Activated CD4-positive, alpha-beta T cell treated with anti-CD3 and anti-CD28 coated beads for 36 hours (primary cell): Measurements from ENCODE around the gene WNK1. TPM values are rescaled to one million over a fixed set of nuclear protein-coding genes. Genes with fewer than 3 reads are reported as not detected.

Experiments used
- ATAC-seq: fragments of 200-7000 bp; cut with Tn5 transposase; one replicate; pipeline ENCODE4 v1.10.0; 2021; ENCODE audit warnings: mild to moderate bottlenecking, moderate library complexity
- CTCF ChIA-PET: fragments of 350-600 bp; sonication (Branson Sonifier 250); formaldehyde crosslinking; loops from one replicate; lab custom pipeline; 2021; ENCODE audit warnings: antibody characterized with exemption; lab: Charles Lee
- POLR2A ChIA-PET: fragments of 350-600 bp; sonication (Branson Sonifier 250); formaldehyde crosslinking; loops from one replicate; lab custom pipeline; 2021; ENCODE audit warnings: antibody characterized with exemption, inconsistent platforms; lab: Charles Lee
- DNase-seq: peaks from one replicate; pipeline ENCODE4 v3.0.0-alpha.2; 2020
- H3K27ac Mint-ChIP-seq: one replicate; pipeline ENCODE4 v1.8.0; 2021; ENCODE audit warnings: mixed read lengths
- H3K27me3 Mint-ChIP-seq: one replicate; pipeline ENCODE4 v1.8.0; 2021; ENCODE audit warnings: mixed read lengths
- H3K36me3 Mint-ChIP-seq: one replicate; pipeline ENCODE4 v1.8.0; 2021; ENCODE audit warnings: low read depth, mixed read lengths
- H3K4me1 Mint-ChIP-seq: one replicate; pipeline ENCODE4 v1.8.0; 2021; ENCODE audit warnings: mixed read lengths
- H3K4me3 Mint-ChIP-seq: one replicate; pipeline ENCODE4 v1.8.0; 2021; ENCODE audit warnings: mild to moderate bottlenecking, moderate library complexity, mixed read lengths
- H3K9me3 Mint-ChIP-seq: one replicate; pipeline ENCODE4 v1.8.0; 2021; ENCODE audit warnings: low read depth, mixed read lengths
- intact Hi-C, 2 experiments: fragments of 100-400 bp; cut with DNase I in 1 of 2; cut with micrococcal nuclease in 1 of 2; formaldehyde crosslinking; loops; one replicate each; pipeline versions ENCODE4 v1.14.2 to v1.15.1; 2022 to 2024; cut with DNase I, micrococcal nuclease
- total RNA-seq, 2 experiments: library from RNA; stranded (reverse); gene quantifications; one replicate each; pipeline ENCODE4 v1.2.3, GENCODE V29; 2021

WNK1 gene
- total RNA-seq, 2 experiments from 2014 or later = 127 to 147 TPM

DNA sequence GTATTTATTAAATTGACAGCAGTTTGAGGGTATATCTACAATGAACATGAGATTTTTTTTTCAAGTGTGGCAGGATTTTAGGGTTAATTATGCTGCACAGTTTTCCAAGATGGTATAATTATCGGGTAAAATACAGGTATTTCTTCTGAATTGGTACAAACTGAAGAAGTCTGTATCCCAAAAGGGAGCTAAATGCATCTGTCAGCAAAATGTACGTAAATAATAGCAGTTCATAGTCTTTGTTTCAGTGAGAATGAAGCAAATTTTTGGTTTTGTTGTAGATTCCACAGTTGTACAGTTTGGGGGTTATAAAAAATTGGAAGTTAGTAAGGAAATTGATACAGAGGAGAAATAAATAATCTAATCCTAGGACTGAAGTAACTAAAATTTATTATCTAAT is 133.8 kb downstream of the WNK1 start:
- Mint-ChIP-seq H3K9me3 (no peaks in the 10 kb centered on the region), H3K27me3 (no peaks in the 10 kb centered on the region), H3K36me3 (peaks cover 47% of the 10 kb centered on the region), H3K4me1 (peaks cover 3% of the 10 kb centered on the region), H3K27ac (no peak overlapping the region), H3K4me3 (no peak overlapping the region)
- intact Hi-C loops = no loop called here
- ATAC-seq (no peak), DNase-seq (no peak)
- POLR2A ChIA-PET = no interaction called here
- CTCF ChIA-PET = interaction anchor here (0.6 to 1.3 kb wide), 3 partner anchors 12 to 312 kb away, joined by 3 to 4 read pairs (median 3); no protein-coding TSS in a partner anchor

DNA sequence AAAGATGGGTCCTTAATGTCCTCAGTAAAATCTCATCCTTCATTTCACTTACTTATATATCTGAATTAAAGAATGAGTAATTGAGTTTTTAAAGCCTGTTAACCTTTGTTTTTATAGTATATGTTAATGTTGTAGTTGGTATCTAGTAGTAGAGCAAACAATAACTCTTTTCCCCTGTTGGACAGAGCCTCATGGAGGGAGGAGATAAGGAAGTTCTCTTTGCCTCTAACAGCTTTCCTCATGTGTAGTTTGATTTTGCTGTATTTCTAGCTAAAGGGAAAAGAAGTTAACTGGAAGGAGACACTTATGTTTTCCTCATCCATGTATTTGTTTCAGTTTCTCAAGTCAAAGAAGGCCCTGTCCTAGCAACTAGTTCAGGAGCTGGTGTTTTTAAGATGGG is 141.8 kb downstream of the WNK1 start:
- H3K36me3 Mint-ChIP-seq = peaks cover 32% of the 10 kb centered on the region
- ATAC-seq (no peak), DNase-seq (no peak)
- H3K4me1 Mint-ChIP-seq = no peaks in the 10 kb centered on the region
- ChIA-PET CTCF (interaction anchor here (1.0 to 1.6 kb wide), 5 partner anchors 11 to 325 kb away, joined by 3 to 5 read pairs (median 4); partner anchors contain the start of gene RAD52), POLR2A (interaction anchor here (1.0 kb wide), 1 partner anchor 11 kb away, joined by 3 read pairs; no protein-coding TSS in a partner anchor)
- no peak overlapping the region for H3K4me3 Mint-ChIP-seq
- no peaks in the 10 kb centered on the region for H3K9me3 Mint-ChIP-seq
- intact Hi-C loops = no loop called here
- no peaks in the 10 kb centered on the region for H3K27me3 Mint-ChIP-seq
- no peak overlapping the region for H3K27ac Mint-ChIP-seq

DNA sequence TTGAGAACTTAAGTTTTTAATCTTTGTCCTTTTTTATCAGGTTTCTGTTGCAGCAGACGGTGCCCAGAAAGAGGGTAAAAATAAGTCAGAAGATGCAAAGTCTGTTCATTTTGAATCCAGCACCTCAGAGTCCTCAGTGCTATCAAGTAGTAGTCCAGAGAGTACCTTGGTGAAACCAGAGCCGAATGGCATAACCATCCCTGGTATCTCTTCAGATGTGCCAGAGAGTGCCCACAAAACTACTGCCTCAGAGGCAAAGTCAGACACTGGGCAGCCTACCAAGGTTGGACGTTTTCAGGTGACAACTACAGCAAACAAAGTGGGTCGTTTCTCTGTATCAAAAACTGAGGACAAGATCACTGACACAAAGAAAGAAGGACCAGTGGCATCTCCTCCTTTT is 143.7 kb downstream of the WNK1 start:
- no peak for ATAC-seq
- Mint-ChIP-seq H3K4me3 (no peak overlapping the region), H3K27me3 (no peaks in the 10 kb centered on the region), H3K9me3 (no peaks in the 10 kb centered on the region), H3K27ac (no peak overlapping the region), H3K4me1 (no peaks in the 10 kb centered on the region), H3K36me3 (peaks cover 35% of the 10 kb centered on the region)
- no peak for DNase-seq
- ChIA-PET CTCF (interaction anchor here (0.8 to 1.9 kb wide), 2 partner anchors 22 to 25 kb away, joined by 3 to 4 read pairs; no protein-coding TSS in a partner anchor), POLR2A (interaction anchor here (0.6 kb wide), 1 partner anchor 516 kb away, joined by 3 read pairs; no protein-coding TSS in a partner anchor)
- intact Hi-C loops = no loop called here

DNA sequence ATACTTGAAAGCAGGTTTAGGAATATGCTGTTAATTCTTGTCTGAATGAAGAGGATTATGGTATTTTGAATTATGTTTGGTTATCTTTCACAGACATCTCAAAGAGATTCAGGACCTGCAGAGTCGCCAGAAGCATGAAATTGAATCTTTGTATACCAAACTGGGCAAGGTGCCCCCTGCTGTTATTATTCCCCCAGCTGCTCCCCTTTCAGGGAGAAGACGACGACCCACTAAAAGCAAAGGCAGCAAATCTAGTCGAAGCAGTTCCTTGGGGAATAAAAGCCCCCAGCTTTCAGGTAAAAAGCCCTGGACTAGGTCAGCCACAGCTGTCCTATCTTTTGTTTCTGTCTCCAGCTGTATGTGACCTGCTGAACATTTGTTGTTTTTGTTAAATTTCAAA is 145.0 kb downstream of the WNK1 start:
- peaks cover 46% of the 10 kb centered on the region for H3K36me3 Mint-ChIP-seq
- no peak for ATAC-seq
- ChIA-PET POLR2A (interaction anchor here (0.6 kb wide), 1 partner anchor 104 kb away, joined by 5 read pairs; no protein-coding TSS in a partner anchor), CTCF (interaction anchor here (0.6 to 1.9 kb wide), 4 partner anchors 14 to 321 kb away, joined by 3 to 4 read pairs (median 3); no protein-coding TSS in a partner anchor)
- intact Hi-C loops = no loop called here
- H3K9me3 Mint-ChIP-seq = no peaks in the 10 kb centered on the region
- peaks cover 3% of the 10 kb centered on the region for H3K4me1 Mint-ChIP-seq
- no peak for DNase-seq
- H3K27me3 Mint-ChIP-seq = no peaks in the 10 kb centered on the region
- no peak overlapping the region for H3K4me3 Mint-ChIP-seq
- no peak overlapping the region for H3K27ac Mint-ChIP-seq

DNA sequence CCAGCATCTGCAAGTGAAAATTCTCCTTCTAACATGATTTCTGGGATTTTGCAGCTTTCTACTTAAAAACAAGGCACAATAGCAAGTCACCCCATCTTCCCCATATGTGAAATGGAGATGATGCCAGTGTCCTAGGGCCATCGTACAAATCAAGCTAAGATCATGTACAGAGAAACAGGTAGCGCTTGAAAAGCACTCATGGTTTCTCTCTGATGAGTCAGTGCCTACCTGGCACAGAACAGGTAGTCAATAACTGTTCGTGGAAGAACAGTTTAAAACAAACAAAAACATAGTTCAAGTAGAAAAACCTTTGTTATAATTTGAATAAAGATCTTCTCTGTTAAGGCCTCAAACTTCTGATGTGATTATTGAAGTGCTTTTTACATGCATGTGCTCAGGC is 150.2 kb downstream of the WNK1 start:
- peaks cover 66% of the 10 kb centered on the region for H3K36me3 Mint-ChIP-seq
- H3K27me3 Mint-ChIP-seq = no peaks in the 10 kb centered on the region
- CTCF ChIA-PET = interaction anchor here (0.6 kb wide), 1 partner anchor 19 kb away, joined by 3 read pairs; no protein-coding TSS in a partner anchor
- no peak overlapping the region for H3K4me3 Mint-ChIP-seq
- peaks cover 39% of the 10 kb centered on the region for H3K4me1 Mint-ChIP-seq
- H3K27ac Mint-ChIP-seq = peak overlapping the region; percentile 33
- POLR2A ChIA-PET = no interaction called here
- DNase-seq (no peak), ATAC-seq (no peak)
- no peaks in the 10 kb centered on the region for H3K9me3 Mint-ChIP-seq
- intact Hi-C loops = no loop called here

DNA sequence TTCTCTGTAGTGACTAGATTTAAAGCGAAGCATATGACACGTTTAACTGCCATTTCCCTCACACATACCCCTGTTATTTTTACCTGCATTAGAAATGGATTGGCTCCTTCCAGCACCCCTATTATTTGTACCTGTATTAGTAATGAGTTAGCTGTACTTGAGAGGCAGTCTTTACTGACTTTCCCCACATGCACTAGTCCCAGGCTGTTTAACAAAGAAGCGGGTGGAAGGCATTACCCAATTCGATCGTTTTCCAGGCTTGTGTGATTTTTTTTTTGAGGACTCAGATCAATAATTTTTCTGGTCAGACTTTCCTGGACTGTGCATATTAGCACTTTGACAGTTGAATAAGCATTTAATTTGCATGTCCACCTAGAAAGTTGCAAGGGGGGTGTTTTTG is 150.7 kb downstream of the WNK1 start:
- H3K27ac Mint-ChIP-seq = peak overlapping the region; percentile 22
- peaks cover 39% of the 10 kb centered on the region for H3K4me1 Mint-ChIP-seq
- no peak overlapping the region for H3K4me3 Mint-ChIP-seq
- peaks cover 66% of the 10 kb centered on the region for H3K36me3 Mint-ChIP-seq
- H3K9me3 Mint-ChIP-seq = no peaks in the 10 kb centered on the region
- intact Hi-C loops = no loop called here
- no peak for ATAC-seq
- no peaks in the 10 kb centered on the region for H3K27me3 Mint-ChIP-seq
- ChIA-PET CTCF (no interaction called here), POLR2A (no interaction called here)
- no peak for DNase-seq

DNA sequence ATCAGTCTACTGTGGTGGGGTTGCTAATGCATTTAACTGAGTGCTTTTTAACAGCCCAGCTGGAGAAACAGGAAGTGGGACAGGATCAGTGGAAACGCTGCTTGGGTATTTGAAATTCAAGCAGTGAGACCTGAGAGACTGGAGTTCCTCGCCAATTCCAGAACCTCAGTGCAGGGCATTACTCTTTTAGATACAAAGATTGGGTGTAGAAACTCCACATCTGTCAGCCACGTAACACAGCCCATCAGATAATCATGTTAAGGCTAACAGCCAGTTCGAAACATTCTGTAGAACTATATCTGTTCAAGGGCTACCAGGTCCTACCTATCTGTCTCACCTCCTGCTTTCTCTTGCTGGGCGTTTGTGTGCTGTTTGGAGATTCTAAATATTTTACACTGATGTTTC is 151.6 kb downstream of the WNK1 start:
- intact Hi-C loops = loop anchor here in 1 of 2 experiments (2.0 kb wide), 1 partner anchor 45 kb away; the partner anchor contains the start of gene RAD52

DNA sequence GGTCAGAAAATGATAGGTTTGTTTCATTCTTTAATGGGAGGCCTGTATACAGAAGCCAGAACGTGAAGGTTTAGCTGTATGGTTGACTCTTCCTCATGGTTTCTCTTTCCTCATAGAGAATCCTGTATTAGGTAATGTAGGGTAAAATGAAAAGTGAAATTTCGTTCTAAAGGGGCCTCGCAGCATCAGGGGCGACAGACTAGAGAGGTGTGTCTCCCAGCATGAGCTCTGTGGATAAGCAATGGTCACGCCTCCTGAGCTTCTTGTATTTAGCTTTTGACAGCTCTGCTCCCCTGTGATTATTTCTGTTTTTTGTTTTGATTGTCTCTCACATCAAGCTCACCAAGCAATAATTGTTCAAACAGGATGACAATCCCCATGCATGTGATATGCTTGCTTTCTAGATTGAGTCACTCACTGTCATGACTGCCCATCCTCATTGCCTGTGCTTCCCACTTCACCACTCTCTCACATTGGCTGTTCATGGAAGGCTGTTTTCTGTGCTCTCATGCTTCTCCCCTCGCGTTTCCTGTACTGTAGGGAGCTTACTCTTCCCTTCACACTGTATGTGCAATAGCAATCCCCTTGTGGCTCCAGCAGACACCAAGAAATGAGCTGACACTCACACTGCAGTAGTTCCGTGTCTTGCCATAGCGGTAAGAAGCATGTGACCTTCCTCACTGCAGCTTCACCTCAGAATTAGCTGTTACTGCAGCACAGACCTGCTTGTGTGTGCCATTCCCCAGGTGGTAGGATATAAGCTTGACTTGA is 153.1 kb downstream of the WNK1 start:
- peaks cover 70% of the 10 kb centered on the region for H3K36me3 Mint-ChIP-seq
- POLR2A ChIA-PET = interaction anchor here (0.6 to 0.9 kb wide), 3 partner anchors 9 to 11 kb away, joined by 3 to 4 read pairs (median 3); no protein-coding TSS in a partner anchor
- peak overlapping the region; percentile 59 for H3K27ac Mint-ChIP-seq
- no peak overlapping the region for H3K4me3 Mint-ChIP-seq
- H3K4me1 Mint-ChIP-seq = peaks cover 39% of the 10 kb centered on the region
- intact Hi-C loops = loop anchor here in 1 of 2 experiments (2.0 kb wide), 1 partner anchor 43 kb away; the partner anchor contains the start of gene RAD52
- ATAC-seq (peak; percentile 71), DNase-seq (peak; percentile 10)
- no peaks in the 10 kb centered on the region for H3K27me3 Mint-ChIP-seq
- no peaks in the 10 kb centered on the region for H3K9me3 Mint-ChIP-seq
- CTCF ChIA-PET = interaction anchor here (0.6 to 1.4 kb wide), 5 partner anchors 44 to 330 kb away, joined by 3 to 4 read pairs (median 3); partner anchors contain the start of gene RAD52

More for the DNA sequence above, 151.6 kb downstream of the WNK1 start:
- no peak for ATAC-seq
- Mint-ChIP-seq H3K4me3 (no peak overlapping the region), H3K9me3 (no peaks in the 10 kb centered on the region), H3K4me1 (peaks cover 39% of the 10 kb centered on the region), H3K36me3 (peaks cover 69% of the 10 kb centered on the region), H3K27me3 (no peaks in the 10 kb centered on the region), H3K27ac (peak overlapping the region; percentile 59)
- DNase-seq = no peak
- ChIA-PET POLR2A (no interaction called here), CTCF (interaction anchor here (1.1 kb wide), 1 partner anchor 189 kb away, joined by 4 read pairs; no protein-coding TSS in a partner anchor)

DNA sequence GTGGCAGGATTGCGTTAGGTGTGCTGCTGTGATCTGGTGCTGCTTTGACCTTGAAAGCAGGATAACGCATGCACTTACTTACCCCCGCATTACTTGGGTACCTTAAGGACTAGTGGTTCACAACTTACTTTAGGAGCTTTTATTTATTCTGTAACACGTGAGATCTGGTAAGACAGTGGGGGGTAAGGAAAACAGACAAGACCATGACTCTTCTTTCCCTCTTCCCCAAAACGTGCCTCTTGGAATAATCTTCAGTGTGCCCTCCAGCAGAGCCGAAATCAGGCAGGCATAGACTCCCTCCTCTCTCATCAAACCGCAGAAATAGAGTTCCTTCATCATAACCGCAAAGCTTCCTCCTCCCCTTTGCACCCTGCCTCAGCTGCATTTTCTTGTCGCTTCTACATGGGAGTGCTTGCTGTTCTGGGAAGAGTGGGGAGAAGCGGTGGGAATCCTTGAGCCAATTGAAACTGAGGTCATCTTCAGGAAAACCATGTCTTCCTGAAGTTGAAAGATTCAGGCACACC is 153.7 kb downstream of the WNK1 start:
- no peak for DNase-seq
- peaks cover 67% of the 10 kb centered on the region for H3K36me3 Mint-ChIP-seq
- no peaks in the 10 kb centered on the region for H3K27me3 Mint-ChIP-seq
- POLR2A ChIA-PET = interaction anchor here (0.6 to 0.7 kb wide), 2 partner anchors 9 to 11 kb away, joined by 3 to 4 read pairs; no protein-coding TSS in a partner anchor
- no peaks in the 10 kb centered on the region for H3K9me3 Mint-ChIP-seq
- H3K4me3 Mint-ChIP-seq = no peak overlapping the region
- H3K4me1 Mint-ChIP-seq = peaks cover 39% of the 10 kb centered on the region
- peak overlapping the region; percentile 59 for H3K27ac Mint-ChIP-seq
- intact Hi-C loops = no loop called here
- CTCF ChIA-PET = interaction anchor here (0.6 to 1.4 kb wide), 3 partner anchors 43 to 331 kb away, joined by 3 to 4 read pairs (median 3); partner anchors contain the start of gene RAD52
- no peak for ATAC-seq

DNA sequence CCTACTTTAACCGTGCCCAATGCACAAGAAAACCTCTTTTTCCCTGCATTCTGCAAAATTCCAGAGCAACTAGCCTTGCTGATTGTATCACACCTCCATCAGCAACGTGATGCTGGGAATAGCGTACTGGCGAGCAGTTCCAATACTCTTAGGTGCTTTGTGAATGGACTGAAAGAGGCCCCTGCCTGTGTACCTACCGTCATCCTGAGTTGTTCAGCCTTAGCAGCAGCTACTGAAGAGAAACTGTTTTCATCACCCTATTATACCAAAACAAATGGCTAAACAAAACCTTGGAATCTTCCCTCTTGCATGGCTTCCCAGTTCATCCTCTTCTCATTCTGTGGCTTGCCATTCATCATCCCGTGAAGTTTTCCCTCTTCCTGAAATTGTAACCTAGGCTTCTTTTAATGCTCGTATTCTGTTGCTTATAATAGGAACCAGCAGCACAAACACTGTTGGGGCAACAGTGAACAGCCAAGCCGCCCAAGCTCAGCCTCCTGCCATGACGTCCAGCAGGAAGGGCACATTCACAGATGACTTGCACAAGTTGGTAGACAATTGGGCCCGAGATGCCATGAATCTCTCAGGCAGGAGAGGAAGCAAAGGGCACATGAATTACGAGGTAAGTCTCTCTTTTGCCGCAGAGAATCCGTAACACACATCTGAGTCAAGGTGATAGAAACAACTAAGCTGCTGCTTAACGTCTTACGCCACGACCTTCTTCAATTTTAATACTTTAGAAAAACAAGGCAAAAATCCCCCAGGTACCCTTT is 155.2 kb downstream of the WNK1 start:
- intact Hi-C loops = no loop called here
- no peak for ATAC-seq
- H3K27me3 Mint-ChIP-seq = no peaks in the 10 kb centered on the region
- POLR2A ChIA-PET = no interaction called here
- CTCF ChIA-PET = interaction anchor here (0.7 kb wide), 1 partner anchor 333 kb away, joined by 6 read pairs; no protein-coding TSS in a partner anchor
- peak overlapping the region; percentile 42 for H3K27ac Mint-ChIP-seq
- H3K9me3 Mint-ChIP-seq = no peaks in the 10 kb centered on the region
- no peak overlapping the region for H3K4me3 Mint-ChIP-seq
- DNase-seq = no peak
- peaks cover 62% of the 10 kb centered on the region for H3K36me3 Mint-ChIP-seq
- peaks cover 34% of the 10 kb centered on the region for H3K4me1 Mint-ChIP-seq
